ENCODE measurements around the gene VPS52.
"Not testable (repeated sequence)": the region's sequence is repeated elsewhere in the genome, so short reads cannot be mapped to it uniquely, and the experiment has no call there.

VPS52 gene

DNA sequence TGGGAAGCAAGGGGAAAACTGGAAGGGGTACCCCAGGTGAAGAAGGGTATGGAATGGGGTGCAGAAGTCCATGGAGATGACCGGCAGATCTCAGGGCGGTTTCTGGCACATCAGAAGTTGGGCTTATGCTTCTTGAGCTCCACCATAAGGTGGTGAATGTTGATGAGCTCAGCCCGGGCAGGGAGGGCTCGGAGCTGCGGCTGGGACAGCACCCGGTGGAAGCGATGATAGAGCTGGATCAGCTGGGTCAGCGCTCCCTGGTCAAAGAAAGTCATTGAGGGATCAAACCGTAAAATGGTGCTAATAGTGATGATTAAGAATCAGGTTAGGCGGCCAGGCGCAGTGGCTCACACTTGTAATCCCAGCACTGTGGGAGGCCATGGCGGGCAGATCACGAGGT, 20.9 kb downstream of the VPS52 start:
- no peak for DNase-seq (ENCODE audit: low spot score)

DNA sequence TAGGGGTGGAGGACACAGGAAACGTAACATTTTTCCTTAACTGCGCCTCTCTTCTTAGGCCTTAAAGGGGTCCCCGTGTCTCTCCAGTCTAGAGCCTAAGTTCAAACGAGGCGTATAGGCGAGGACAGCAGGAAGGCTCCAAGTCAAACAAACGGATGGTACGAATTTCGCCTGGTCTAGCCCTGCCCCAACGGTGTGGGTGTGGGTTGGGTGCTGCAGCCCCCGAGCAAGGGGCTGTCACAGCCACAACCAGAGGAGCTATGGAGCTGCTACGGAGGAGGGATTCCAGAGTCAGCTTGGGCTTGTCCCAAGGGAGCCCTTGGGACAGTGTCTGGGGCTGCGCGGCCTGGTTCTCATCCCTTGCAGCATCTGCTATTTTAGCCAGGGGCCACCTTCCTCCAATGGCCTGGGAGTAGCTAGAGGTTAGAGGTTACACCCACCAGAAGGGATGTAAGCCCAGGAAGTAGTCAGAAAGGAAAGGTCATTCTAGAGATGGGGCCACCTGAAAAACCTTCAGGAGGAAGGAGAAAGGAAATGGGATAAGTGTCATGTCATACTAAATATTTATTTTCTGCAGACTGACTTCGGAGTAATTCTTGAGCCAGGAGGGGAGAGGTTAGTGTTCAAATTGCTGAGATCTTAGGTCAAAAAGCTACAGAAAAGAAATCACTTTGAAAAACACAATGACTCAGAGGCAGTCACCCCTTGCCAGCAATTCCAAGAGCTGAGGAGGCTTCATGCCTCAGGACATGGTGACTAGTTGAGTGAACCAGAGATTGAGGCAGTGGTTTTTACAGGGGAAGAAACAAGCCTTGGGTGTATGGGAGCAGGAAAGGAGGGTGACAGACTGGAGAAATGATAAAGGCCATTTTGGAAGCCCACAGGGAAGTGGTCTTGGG, 21.7 kb downstream of the VPS52 start:
- DNase-seq (ENCODE audit: low spot score), result no peak

DNA sequence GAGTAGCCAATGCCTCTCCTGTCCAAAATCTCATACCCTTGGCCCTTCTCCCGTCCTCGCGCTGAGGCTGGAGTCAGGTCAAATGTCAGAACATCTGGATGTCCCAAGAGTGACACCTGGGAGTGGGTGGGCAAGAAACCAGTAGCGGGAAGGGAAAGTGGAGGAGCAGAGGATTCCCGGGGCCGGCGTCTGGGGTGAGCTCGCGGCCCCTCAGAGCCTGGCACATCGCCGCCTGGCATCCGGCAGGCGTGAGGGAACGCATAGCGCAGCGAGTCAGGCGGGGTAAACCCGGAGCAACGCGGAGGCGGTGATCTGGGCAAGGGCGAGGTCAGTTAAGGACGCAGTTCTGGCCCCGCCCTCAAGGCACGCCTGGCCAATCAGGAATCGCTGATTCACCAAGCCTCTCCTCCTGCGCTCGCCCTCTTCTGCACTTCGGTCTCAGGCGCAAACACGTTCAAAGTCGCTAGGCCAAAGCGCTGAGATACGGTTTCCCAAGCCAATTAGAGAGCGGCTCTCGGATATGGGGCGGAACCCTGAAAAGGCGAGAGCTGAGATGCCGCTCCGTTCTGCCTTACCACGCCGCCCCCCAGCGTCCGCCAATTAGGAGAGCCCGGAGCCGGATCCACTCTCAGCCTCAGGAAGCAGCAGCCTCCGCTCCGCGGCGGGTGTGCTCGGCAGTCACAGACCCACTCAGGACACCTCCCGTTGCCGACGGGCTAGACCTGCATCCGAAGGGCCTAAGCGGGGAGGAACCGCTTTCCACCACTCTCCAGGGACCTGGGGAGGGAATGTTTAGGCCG, 22.5 kb downstream of the VPS52 start:
- DNase-seq (ENCODE audit: low spot score), result peak; percentile 97

DNA sequence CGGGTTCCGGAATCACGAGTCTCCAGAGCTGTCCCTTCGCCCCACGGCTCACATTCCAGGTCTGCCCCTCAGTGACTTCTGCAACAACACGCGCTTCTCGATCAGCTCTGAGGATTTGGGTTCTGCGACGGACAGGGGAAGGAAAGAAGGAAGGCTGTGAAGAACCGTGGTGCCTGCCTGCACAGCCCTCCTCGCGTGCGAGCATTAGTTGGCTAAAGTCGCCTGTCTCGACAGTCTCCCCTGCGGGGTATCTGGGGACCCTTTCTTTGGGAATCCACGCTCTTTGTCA, 23.1 kb downstream of the VPS52 start:
- DNase-seq (ENCODE audit: low spot score), result peak; percentile 57

DNA sequence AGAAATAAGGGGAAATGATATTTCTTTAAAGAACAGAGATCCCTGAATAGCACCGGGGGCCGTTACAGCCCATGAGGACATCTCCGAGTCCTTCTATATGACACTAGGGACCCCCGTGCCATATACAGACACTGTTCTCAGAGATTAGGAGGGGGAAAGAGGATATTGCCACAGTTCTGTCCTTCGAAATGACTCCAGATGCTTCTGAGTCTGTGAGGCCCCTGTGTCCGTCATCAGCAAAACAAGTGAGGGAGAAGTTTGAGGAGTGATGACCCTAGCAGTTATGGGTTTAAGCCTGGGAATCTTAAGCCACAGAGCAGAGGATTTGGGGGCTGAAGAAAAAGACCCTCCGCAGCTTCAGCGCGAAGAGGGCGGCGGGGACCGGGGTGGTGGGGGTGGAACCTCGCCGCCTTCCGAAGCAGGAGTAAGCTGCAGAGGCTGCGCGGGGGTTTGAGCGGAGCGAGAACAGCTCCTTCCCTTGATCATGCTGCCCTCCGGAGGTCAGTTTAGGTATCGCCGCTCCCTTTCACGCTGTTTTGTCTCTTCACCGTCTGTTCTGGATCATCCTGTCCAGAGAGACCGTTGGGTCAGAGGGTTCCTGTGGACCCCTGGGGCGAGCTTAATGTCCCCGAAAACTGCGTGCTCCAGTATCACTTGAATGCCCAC, 23.6 kb downstream of the VPS52 start:
- DNase-seq (ENCODE audit: low spot score), result peak; percentile 70

DNA sequence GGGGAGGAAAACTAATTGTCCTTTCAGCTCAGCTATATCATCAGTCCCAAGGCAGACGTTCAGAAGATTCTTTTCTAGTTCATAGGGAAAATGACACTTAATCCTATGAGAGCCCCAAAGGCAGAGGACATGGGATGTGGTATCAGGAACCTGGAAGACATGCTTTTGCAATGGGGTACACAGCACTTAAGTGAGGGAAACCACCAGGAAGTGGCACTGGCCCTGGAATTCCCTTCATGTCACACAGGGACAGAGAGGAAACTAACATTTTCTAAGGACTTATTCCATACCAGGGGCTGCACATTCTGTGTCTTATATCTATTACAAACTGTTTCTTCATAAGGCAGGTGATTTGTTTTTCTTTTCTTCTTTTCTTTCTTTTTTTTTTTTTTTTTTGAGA, 28.2 kb downstream of the VPS52 start:
- no peak for DNase-seq (ENCODE audit: low spot score)

DNA sequence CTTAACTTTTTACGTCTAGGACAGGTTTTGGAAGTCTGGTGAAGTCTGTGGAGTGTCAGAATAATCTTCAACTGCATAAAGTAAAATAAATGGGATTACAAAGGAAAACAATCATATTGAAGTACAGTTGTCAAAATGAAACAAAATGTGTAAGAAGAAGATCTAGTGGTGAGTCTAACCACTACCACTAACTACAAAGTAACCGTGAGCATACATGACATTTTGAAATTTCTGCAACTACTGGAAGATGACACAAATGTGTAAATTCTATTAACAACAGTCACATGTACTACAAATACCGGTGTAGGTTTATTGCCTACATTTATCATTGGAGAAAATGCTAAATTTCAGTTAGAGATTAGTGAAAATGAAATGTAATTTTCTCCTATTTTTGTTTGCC, 29.7 kb downstream of the VPS52 start:
- no peak for DNase-seq (ENCODE audit: low spot score)

DNA sequence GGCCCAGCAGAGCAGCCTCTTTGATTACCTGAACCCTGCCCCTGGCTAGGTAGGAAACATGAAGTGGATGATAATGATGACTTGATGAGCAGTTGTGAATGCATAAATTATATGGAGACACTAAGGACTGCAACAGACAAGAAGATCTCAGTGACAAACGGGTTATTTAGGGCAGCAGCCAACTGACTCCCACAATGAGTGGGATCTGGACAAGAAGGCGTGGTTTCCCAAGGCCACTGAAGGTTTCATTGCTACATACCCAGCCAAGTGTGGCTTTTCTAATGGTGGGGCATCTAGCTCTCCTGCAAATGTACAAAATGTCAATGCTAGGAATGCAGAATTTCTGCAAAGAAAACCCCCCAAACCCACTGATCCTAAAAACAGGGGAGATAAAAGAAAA, 33.9 kb downstream of the VPS52 start:
- DNase-seq (ENCODE audit: low spot score), result no peak

DNA sequence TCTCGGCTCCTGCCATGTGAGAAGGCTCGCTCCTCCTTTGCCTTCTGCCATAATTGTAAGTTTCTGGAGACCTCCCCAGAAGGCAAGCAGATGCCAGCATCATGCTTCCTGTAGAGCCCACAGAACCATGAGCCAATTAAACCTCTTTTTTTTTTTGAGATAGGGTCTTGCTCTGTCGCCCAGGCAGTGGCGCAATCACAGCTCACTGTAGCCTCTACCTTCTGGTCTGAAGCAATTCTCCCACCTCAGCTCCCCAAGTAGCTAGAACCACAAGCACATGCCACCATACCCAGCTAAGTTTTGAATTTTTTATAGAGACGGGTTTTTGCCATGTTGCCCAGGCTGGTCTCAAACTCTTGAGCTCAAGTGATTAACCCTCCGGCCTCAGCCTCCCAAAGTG, 34.8 kb downstream of the VPS52 start:
- DNase-seq (ENCODE audit: low spot score), result no peak

DNA sequence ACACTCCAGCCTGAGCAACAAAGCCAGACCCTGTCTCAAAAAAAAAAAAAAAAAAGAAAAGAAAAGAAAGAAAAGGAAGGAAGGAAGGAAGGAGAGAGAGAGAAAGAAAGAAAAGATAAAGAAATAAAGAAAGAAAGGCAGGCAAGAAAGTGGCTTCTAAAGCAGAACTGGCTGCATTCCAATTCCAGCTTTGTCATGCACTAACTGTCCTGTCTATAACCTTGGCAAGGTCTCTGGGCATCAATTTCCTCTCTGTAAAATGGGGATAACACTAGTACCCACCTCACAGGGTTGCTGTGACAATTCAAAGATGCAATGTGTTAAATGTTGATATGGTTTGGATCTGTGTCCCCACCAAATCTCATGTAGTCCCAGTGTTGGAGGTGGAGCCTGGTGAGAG, 35.3 kb downstream of the VPS52 start:
- DNase-seq (ENCODE audit: low spot score), result no peak

DNA sequence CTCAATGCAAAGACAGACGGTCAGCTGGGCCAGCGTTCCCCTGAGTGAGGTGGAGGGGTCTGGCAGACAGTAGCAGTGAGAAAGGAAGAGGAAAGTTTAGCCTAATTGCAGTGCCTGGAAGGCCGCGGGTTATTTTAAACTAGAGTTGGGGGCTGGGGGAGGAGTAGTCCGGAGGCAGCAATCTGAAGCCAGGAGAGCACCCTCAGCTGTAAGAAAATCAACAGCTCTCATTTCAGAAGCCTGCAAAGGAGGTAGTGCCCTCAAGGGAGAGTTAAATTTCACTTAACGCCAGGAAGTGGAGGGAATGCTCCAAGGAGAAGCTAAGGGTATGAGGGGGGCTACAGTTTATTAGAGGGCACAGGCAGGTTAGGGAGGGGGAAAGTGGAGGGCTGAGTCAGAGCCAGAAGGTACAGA, 36.4 kb downstream of the VPS52 start:
- DNase-seq (ENCODE audit: low spot score), result no peak

DNA sequence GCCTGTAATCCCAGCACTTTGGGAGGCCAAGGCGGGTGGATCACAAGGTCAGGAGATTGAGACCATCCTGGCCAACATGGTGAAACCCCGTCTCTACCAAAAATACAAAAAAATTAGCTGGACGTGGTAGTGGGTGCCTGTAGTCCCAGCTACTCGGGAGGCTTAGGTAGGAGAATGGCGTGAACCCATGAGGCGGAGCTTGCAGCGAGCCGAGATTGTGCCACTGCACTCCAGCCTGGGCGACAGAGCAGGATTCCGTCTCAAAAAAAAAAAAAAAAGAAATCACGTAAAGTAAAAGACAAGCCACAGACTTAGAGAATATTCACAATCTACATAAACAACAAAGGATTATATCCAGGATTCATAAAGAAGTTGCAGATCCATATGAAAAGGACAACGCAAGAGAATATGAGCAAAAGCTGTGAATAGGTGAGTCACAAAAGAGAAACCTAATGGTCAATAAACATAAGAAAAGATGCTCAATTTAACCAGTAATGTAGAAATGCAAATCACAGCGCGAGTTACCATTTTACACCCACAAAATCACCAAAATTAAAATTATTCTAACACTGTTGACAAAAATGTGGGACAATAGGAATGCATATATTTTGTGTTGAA, 45.1 kb downstream of the VPS52 start:
- DNase-seq (ENCODE audit: low spot score), result not testable (repeated sequence)

DNA sequence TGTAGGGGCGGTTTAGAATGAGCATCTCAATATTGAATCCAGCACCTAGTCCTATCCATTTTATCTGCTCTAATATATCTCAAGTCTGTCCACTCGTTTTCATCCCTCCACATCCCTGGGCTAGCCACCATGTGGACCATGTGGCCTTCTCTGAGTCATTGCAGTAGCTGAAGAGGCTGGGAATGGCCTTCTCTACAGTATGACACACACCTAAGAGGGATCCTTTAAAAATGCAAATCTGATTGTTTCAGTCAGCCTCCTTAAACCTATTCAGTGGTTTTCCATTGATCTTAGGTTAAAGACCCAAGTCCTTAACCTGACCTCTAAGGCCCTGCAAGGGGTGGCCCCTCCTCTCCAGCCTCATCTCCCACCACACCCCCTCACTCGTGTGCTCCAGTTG, 54.0 kb downstream of the VPS52 start:
- no peak for DNase-seq (ENCODE audit: low spot score)

DNA sequence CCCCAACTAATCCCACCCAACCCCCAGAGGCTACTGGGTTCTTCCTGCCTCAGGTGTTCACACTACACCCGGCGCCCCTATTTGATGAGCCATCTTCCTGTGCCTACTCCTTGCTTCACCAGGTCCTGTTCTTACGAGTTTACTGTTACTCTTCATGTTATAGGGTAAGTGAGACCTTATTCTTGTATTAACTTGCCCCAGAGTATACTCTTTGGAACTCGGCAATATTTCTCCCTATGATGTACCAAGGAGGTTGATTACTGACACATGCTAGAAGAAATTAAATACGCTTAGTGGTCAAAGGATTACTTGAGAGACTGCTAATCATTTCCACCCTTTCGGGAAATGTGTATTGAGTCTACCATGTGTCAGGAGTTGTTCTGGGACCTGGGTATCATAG, 54.4 kb downstream of the VPS52 start:
- no peak for DNase-seq (ENCODE audit: low spot score)

DNA sequence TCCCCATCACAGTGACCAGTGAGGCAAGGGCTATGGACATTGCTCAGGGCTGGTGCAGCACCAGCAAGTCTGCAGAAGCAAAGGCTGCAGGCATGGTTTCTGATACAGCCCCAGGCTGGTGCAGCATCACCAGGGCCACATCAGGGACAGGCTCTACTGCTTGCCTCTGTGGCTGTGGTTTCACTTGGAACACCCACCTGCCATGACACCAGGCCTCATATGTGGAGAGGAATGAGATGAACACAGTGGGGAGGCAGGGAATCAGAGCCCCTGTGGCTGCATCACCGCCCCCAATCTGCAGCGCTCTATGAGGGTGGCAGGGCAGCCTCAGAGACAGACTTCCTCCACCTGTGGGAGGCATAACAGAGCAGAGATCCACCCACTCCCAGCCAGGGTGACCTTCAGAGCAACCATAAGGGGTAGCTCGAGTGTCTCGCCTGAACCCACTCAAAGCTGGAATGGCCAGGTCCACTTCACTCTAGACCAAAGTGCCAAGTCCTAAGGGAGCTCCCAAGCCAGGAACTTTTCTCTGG, 55.5 kb downstream of the VPS52 start:
- DNase-seq (ENCODE audit: low spot score), result no peak

DNA sequence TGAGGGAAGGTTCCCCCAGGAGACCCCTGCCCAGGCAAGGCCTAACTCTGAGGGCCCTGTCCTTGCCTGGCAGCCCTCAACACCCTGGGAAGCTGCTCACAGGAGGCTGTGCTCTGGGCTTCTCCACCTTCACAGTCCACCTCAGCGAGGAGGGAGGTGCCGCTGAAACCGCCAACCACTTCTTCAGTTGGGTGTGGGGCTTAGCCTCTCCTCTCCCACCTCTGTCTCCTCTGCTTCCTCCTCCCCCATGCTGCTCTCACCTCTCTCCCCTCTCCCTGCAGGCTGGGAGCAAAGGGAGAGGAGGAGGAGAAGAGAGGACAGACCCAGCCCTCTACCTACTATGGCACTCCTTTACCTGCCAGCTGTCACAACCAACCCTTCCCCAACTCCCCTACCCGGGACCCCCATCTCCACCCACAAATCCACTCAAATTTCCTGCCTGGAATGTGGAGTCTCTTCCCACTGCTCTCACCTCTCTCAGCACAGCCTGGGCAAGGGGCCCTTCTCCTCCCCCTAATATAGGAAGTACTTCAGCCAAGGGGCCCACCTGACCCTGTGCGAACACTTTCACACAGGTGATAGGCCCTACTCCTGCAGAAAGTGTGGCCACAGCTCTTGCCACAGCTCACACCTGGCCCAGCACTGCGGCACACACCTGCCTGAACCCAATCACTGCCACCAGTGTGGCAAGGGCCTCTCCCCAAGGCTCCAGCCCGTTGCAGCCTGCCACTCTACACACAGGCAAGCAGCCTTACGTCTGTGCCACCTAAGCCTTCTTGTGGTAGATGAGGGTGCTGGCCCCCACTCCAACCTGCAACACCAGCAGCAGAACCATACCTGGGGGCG, 56.2 kb downstream of the VPS52 start:
- DNase-seq (ENCODE audit: low spot score), result no peak

DNA sequence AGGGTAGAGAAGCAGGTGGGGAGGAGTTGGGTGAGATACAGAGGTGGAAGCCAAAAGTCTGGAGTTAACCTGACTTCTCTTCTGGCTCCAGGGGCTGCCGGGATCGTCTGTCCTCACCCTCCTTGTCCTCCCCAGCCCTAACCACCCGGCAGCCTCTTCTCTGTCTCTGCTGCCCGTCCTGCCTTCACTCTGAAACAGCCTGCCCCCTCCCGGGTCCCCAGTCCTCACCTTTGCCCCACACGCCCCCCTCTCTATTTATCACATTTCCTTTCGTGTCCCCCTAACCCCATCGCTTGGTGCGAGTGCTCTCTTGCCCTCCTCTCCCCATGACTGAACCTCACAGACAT, 57.7 kb downstream of the VPS52 start:
- DNase-seq (ENCODE audit: low spot score), result no peak

DNA sequence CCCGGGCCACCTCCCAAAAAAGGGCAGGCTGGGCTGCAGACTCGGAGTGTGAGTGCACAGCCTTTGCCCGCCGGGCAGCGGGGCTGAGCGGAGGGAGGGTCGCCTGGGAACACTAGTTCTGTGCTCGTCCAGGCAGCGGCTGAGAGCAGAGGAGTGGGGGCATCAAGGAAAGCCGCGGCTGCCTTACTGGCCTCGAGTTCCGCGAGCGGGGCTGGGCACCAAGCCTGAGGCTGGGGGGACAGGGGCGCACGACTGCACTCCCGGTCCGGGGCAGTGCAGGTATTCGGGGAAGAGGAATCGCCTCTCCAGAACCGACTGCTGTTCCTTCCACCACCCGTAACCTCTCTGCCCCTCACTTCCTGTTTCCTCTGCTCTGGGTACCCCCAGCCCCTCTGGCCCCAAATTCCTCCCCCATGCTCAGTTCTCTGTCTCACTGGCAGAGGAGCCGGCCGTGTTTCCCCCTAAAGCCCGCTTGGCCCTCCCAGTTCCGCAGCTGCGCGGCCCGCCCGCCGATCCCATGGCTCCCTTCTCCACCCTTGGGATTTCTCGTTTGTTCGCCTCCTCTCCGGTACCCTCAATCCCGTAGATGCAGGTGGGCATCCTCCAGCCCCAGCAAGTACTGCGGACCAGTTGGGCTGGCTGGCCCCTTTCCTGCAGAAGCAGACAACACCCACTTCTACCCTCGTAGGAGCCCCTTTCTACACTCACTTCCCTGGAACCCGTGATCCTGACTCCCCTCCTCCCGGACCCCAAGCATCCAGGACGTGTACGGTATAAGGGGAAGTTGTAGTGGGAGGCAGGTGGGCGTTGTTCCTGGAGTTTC, 58.3 kb downstream of the VPS52 start:
- no peak for DNase-seq (ENCODE audit: low spot score)

DNA sequence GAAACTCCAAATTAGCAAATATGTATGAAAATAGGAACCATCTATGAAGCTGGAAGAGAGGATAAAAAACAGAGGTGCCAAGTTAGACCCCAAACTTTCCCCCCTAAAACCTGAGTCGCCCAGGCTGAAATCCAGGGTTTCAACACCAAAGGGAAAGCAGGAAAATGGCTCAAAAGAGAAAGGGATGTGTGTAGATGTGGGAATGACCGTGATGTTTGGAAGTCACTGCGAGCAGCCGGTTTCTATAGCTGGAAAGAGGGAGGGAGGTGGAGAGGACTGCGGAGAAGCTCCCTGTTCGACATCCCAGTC, 58.9 kb downstream of the VPS52 start:
- DNase-seq (ENCODE audit: low spot score), result no peak

DNA sequence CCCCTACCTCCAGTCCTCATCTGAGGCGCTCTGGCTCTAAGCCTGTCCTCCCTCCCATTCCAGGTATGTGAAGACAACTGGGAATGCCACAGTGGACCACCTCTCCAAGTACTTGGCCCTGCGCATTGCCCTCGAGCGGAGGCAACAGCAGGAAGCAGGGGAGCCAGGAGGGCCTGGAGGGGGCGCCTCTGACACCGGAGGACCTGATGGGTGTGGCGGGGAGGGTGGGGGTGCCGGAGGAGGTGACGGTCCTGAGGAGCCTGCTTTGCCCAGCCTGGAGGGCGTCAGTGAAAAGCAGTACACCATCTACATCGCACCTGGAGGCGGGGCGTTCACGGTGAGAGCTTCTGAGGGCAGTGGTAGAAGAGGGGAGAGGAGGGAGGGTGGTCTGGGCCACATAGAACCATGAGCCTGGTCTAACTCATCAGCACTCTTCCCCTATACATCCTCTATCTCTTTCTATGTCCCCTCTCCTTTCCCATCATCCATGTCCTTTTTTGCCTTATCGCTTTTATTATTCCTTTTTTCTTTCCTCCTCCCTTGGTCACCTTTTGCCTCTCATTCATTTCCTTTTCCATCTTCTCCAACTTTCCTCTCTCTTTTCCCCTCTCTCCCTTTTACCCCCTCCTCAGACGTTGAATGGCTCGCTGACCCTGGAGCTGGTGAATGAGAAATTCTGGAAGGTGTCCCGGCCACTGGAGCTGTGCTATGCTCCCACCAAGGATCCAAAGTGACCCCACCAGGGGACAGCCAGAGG, 59.8 kb downstream of the VPS52 start:
- no peak for DNase-seq (ENCODE audit: low spot score)

Measured in SW480 (cell line).